Caco-2 (cell line): Measurements from ENCODE around the gene SLC25A41. TPM values are rescaled to one million over a fixed set of nuclear protein-coding genes. Genes with fewer than 3 reads are reported as not detected.
"Not testable (repeated sequence)": the region's sequence is repeated elsewhere in the genome, so short reads cannot be mapped to it uniquely, and the experiment has no call there.

Experiments
- BruUV-seq: library from RNA; stranded (reverse); fragments of 400-500 nt; replicated peaks from 2 replicates; lab custom pipeline; 2021; lab: Mats Ljungman, UMichigan
- CTCF ChIA-PET: fragments of 300-600 bp; sonication (Branson Sonifier 250); formaldehyde crosslinking; loops from one replicate; lab custom pipeline; 2022; ENCODE audit warnings: antibody characterized with exemption; lab: Charles Lee
- POLR2A ChIA-PET: fragments of 300-600 bp; sonication (Branson Sonifier 250); formaldehyde crosslinking; loops from one replicate; lab custom pipeline; 2022; ENCODE audit warnings: antibody characterized with exemption; lab: Charles Lee
- DNase-seq, 2 experiments: peaks; one replicate each; pipeline versions ENCODE4 v3.0.0 to v3.0.0-alpha.2; 2020 to 2022
- H3K27me3 ChIP-seq: replicated peaks from 2 replicates; pipeline ENCODE4 v1.6.0; 2011; ENCODE audit warnings: low read length; ENCODE audit not compliant: control insufficient read depth, insufficient read depth
- H3K36me3 ChIP-seq: 2 replicates; pipeline ENCODE4 v1.5.1; 2011; ENCODE audit warnings: low read length; ENCODE audit not compliant: control insufficient read depth, insufficient read depth
- H3K4me1 ChIP-seq: fragments of 250-450 bp; sonication (Bioruptor Pico); 2 replicates; pipeline ENCODE4 v1.5.1; 2020; ENCODE audit warnings: mild to moderate bottlenecking
- H3K4me3 ChIP-seq: 2 replicates; pipeline ENCODE4 v1.5.1; 2011; ENCODE audit warnings: low read depth, mild to moderate bottlenecking, control low read depth, low read length
- H3K9me3 ChIP-seq: fragments of 250-450 bp; sonication (Bioruptor Pico); 2 replicates; pipeline ENCODE4 v1.5.1; 2020; ENCODE audit warnings: mild to moderate bottlenecking, moderate library complexity
- H3K27ac Mint-ChIP-seq: one replicate; pipeline ENCODE4 v1.8.0; 2022; ENCODE audit warnings: mixed read lengths; ENCODE audit not compliant: unreplicated experiment
- H3K27me3 Mint-ChIP-seq: one replicate; pipeline ENCODE4 v1.8.0; 2022; ENCODE audit warnings: mixed read lengths; ENCODE audit not compliant: insufficient read depth, unreplicated experiment
- H3K36me3 Mint-ChIP-seq: one replicate; pipeline ENCODE4 v1.8.0; 2022; ENCODE audit warnings: mild to moderate bottlenecking, mixed read lengths; ENCODE audit not compliant: insufficient read depth, unreplicated experiment
- H3K4me1 Mint-ChIP-seq: one replicate; pipeline ENCODE4 v1.8.0; 2022; ENCODE audit warnings: low read depth, mixed read lengths; ENCODE audit not compliant: unreplicated experiment
- H3K4me3 Mint-ChIP-seq: one replicate; pipeline ENCODE4 v1.8.0; 2022; ENCODE audit warnings: mild to moderate bottlenecking, moderate library complexity, mixed read lengths; ENCODE audit not compliant: unreplicated experiment
- H3K9me3 Mint-ChIP-seq: one replicate; pipeline ENCODE4 v1.8.0; 2022; ENCODE audit warnings: mixed read lengths; ENCODE audit not compliant: unreplicated experiment
- intact Hi-C: fragments of 100-400 bp; cut with micrococcal nuclease; formaldehyde crosslinking; loops from one replicate; pipeline ENCODE4 v1.10.0; 2022; ENCODE audit not compliant: unreplicated experiment
- total RNA-seq: library from RNA; stranded (reverse); gene quantifications from 2 replicates; pipeline ENCODE4 v1.2.3, GENCODE V29; 2022
- TF ChIP-seq, protein P1 (sequence below), 2 experiments: fragments of 200-600 bp in 1 of 2; IDR thresholded peaks; 1 replicate in 1 of 2; 2 replicates in 1 of 2; pipeline versions ENCODE4 v1.5.1 to v1.8.0; 2011 to 2022; ENCODE audit warnings: antibody characterized with exemption in 1 of 2, control low read depth in 1 of 2, inconsistent platforms in 1 of 2, low read depth in 1 of 2, low read length in 1 of 2, mild to moderate bottlenecking in 1 of 2, moderate library complexity in 1 of 2; ENCODE audit not compliant: insufficient read depth in 1 of 2, severe bottlenecking in 1 of 2, unreplicated experiment in 1 of 2

Gene SLC25A41
- total RNA-seq, 1 experiment from 2014 or later: not detected

DNA sequence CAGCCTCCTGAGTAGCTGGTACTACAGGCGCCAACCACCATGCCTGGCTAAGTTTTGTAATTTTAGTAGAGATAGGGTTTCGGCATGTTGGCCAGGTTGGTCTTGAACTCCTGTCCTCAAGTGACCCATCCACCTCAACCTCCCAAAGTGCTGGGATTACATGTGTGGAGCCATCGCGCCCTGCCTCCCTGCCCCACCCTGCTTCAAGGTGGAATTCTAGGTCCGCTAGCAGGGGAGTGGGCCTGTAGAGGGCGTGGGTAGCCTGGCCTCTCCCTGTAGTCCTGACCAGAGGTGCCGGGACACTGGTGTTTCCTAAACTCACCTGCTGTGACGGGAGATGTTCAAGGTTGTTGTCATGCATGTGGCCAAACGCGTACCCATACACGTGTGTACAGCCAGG is 398 bp downstream of the SLC25A41 start:
- no peak for DNase-seq
- no peaks in the 10 kb centered on the region for H3K4me1 Mint-ChIP-seq
- Histone ChIP-seq H3K4me3 (no peak overlapping the region), H3K4me1 (no peaks in the 10 kb centered on the region), H3K9me3 (no peaks in the 10 kb centered on the region), H3K36me3 (no peaks in the 10 kb centered on the region), H3K27me3 (no peaks in the 10 kb centered on the region)
- CTCF ChIA-PET: interaction anchor here (0.8 kb wide), 1 partner anchor 114 kb away, joined by 7 read pairs; no protein-coding TSS in a partner anchor
- TF ChIP-seq, protein P1, sequence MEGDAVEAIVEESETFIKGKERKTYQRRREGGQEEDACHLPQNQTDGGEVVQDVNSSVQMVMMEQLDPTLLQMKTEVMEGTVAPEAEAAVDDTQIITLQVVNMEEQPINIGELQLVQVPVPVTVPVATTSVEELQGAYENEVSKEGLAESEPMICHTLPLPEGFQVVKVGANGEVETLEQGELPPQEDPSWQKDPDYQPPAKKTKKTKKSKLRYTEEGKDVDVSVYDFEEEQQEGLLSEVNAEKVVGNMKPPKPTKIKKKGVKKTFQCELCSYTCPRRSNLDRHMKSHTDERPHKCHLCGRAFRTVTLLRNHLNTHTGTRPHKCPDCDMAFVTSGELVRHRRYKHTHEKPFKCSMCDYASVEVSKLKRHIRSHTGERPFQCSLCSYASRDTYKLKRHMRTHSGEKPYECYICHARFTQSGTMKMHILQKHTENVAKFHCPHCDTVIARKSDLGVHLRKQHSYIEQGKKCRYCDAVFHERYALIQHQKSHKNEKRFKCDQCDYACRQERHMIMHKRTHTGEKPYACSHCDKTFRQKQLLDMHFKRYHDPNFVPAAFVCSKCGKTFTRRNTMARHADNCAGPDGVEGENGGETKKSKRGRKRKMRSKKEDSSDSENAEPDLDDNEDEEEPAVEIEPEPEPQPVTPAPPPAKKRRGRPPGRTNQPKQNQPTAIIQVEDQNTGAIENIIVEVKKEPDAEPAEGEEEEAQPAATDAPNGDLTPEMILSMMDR (IDR thresholded peaks at IDR 0.05; ENCODE audit: insufficient read depth in 1 of 2, low read depth in 1 of 2, low read length in 1 of 2, severe bottlenecking in 1 of 2, unreplicated experiment in 1 of 2): no peak
- intact Hi-C loops: no loop called here
- no TSS peak for BruUV-seq
- no peak overlapping the region for H3K27ac Mint-ChIP-seq
- H3K9me3 Mint-ChIP-seq: no peaks in the 10 kb centered on the region
- no peaks in the 10 kb centered on the region for H3K27me3 Mint-ChIP-seq
- no peak overlapping the region for H3K4me3 Mint-ChIP-seq
- no peaks in the 10 kb centered on the region for H3K36me3 Mint-ChIP-seq
- POLR2A ChIA-PET: no interaction called here

DNA sequence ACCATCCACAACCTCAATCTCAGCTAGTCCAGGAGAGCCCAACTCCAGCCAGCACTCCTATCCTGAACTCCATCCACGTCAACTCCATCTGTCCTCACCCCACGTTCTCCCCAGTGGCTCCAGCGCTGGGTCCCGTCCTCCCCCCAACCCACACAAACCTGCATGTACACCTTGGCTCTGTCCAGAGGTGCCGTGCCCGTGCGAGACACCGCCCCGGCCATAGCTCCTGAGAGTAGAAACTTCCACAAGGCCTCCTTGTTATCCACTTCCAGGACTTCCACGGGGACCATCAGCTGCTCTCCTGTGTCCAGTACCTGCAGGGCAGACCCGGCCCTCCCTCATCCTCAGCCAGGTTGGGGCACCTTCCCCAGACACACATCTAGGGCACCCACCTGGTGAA is 1.7 kb downstream of the SLC25A41 start:
- Mint-ChIP-seq H3K36me3 (no peaks in the 10 kb centered on the region), H3K27me3 (no peaks in the 10 kb centered on the region), H3K4me3 (no peak overlapping the region), H3K27ac (no peak overlapping the region), H3K4me1 (no peaks in the 10 kb centered on the region), H3K9me3 (no peaks in the 10 kb centered on the region)
- ChIA-PET CTCF (interaction anchor here (0.6 kb wide), 1 partner anchor 38 kb away, joined by 5 read pairs; no protein-coding TSS in a partner anchor), POLR2A (no interaction called here)
- Histone ChIP-seq H3K4me3 (no peak overlapping the region), H3K27me3 (no peaks in the 10 kb centered on the region), H3K4me1 (no peaks in the 10 kb centered on the region), H3K9me3 (no peaks in the 10 kb centered on the region), H3K36me3 (no peaks in the 10 kb centered on the region)
- TF ChIP-seq, protein P1 (IDR thresholded peaks at IDR 0.05; ENCODE audit: insufficient read depth in 1 of 2, low read depth in 1 of 2, low read length in 1 of 2, severe bottlenecking in 1 of 2, unreplicated experiment in 1 of 2): no peak
- intact Hi-C loops: no loop called here
- BruUV-seq: no TSS peak
- no peak for DNase-seq

DNA sequence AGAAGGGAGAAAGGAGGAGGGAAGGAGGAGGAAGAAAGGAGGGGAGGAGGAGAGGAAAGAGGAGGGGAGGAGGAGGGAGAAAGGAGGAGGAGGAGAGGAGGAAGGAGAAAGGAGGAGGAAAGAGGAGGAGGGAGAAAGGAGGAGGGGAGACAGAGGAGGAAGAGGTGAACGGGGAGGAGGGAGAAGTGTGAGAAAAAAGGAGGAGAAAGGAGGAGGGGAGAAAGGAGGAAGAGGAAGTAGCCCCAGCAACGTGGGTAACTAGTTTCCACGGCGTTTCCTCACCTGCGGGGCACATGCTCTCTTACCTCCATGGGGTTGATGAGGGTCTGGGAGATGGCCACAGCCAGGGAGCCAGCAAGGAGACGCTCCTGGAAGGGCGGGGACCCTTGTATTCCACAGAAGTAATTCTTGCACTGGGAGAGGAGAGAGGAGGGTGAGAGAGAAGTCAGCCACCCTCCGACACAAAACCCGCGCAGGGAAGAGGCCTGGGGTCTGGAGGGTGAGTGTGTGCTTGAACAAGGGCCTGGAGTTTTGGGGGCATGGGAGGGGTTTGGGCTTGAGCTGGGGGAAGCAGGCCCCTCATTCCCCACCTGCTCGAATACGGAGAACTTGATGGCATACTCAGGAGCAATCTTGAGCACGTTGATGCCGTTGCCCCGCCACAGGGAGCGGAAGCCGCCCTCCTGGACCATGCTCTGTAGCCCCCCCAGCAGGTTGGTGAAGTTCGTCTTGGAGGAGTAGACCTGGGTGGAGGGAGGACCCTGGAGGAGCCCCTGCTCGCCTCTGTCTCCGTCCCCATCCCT is 3.9 kb downstream of the SLC25A41 start:
- intact Hi-C loops: loop anchor here (5.0 to 10.0 kb wide), 2 partner anchors 155 to 452 kb away; partner anchors contain the start of genes MLLT1 and RANBP3
- TF ChIP-seq, protein P1 (IDR thresholded peaks at IDR 0.05; ENCODE audit: insufficient read depth in 1 of 2, low read depth in 1 of 2, low read length in 1 of 2, severe bottlenecking in 1 of 2, unreplicated experiment in 1 of 2): no peak
- ChIA-PET POLR2A (no interaction called here), CTCF (interaction anchor here (0.5 kb wide), 1 partner anchor 87 kb away, joined by 3 read pairs; no protein-coding TSS in a partner anchor)
- BruUV-seq: no TSS peak
- peaks cover 6% of the 10 kb centered on the region for H3K4me1 Mint-ChIP-seq
- no peak overlapping the region for H3K4me3 Mint-ChIP-seq
- H3K27ac Mint-ChIP-seq: no peak overlapping the region
- no peaks in the 10 kb centered on the region for H3K9me3 Mint-ChIP-seq
- H3K4me1 ChIP-seq: peaks cover 11% of the 10 kb centered on the region
- DNase-seq: no peak
- no peaks in the 10 kb centered on the region for H3K27me3 ChIP-seq
- H3K27me3 Mint-ChIP-seq: no peaks in the 10 kb centered on the region
- H3K36me3 Mint-ChIP-seq: peaks cover 9% of the 10 kb centered on the region
- no peaks in the 10 kb centered on the region for H3K36me3 ChIP-seq
- no peak overlapping the region for H3K4me3 ChIP-seq
- H3K9me3 ChIP-seq: no peaks in the 10 kb centered on the region

DNA sequence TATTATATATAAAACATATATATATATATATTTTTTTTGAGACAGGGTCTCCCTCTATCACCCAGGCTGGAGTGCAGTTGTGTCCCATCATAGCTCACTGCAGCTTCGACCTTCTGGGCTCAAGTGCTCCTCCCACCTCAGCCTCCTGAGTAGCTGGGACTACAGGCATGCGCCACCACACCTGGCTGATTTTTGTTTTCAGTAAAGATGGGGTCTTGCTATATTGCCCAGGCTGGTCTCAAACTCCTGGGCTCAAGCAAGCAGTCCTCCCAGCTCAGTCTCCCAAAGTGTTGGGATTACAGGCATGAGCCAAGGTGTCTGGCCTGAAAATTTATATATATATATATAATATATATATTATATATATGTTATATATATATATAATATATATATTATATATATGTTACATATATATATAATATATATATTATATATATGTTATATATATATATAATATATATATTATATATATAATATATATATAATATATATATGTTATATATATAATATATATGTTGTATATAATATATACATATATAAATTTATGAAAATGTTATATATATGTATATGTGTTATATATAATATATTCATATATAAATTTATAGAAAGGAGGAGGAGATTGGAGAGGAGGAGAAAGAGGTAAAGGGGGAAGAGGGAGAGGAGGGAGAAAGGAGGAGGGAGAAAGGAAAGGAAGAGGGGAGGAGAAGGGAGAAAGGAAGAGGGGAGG is 4.7 kb downstream of the SLC25A41 start:
- H3K36me3 Mint-ChIP-seq: peaks cover 13% of the 10 kb centered on the region
- CTCF ChIA-PET, H3K36me3 ChIP-seq, H3K4me1 Mint-ChIP-seq, H3K9me3 ChIP-seq, H3K4me3 Mint-ChIP-seq, H3K27ac Mint-ChIP-seq, H3K27me3 ChIP-seq, DNase-seq, H3K4me3 ChIP-seq, H3K9me3 Mint-ChIP-seq, H3K27me3 Mint-ChIP-seq, BruUV-seq: not testable (repeated sequence)
- intact Hi-C loops: loop anchor here (5.0 to 10.0 kb wide), 2 partner anchors 154 to 452 kb away; partner anchors contain the start of genes MLLT1 and RANBP3
- H3K4me1 ChIP-seq: peaks cover 11% of the 10 kb centered on the region
- POLR2A ChIA-PET: interaction anchor here (0.6 kb wide), 1 partner anchor 27 kb away, joined by 6 read pairs; no protein-coding TSS in a partner anchor
